ENCODE results near the gene JAG1.

The JAG1 gene

GRCh38 chr20:10641893-10642292, 31.9 kb downstream of the JAG1 start:
- no peak for DNase-seq (ENCODE audit: extremely low spot score, insufficient read length, low read depth)

GRCh38 chr20:10641467-10641866, 32.3 kb downstream of the JAG1 start:
- no peak for FAIRE-seq
- DNase-seq (ENCODE audit: extremely low spot score, insufficient read length, low read depth): no peak

More at GRCh38 chr20:10641893-10642292, 31.9 kb downstream of the JAG1 start:
- FAIRE-seq: no peak

- FAIRE-seq (no peak), DNase-seq (ENCODE audit: extremely low spot score, insufficient read length, low read depth) (no peak)
Observed at GRCh38 chr20:10640897-10641296, 32.9 kb downstream of the JAG1 start.

GRCh38 chr20:10639737-10640556, 33.9 kb downstream of the JAG1 start:
- DNase-seq (ENCODE audit: extremely low spot score, insufficient read length, low read depth) (no peak), FAIRE-seq (no peak)

GRCh38 chr20:10639077-10639736, 34.6 kb downstream of the JAG1 start:
- FAIRE-seq: no peak
- DNase-seq (ENCODE audit: extremely low spot score, insufficient read length, low read depth): no peak

- FAIRE-seq (no peak), DNase-seq (ENCODE audit: extremely low spot score, insufficient read length, low read depth) (no peak)
Observed at GRCh38 chr20:10637563-10637962, 36.2 kb downstream of the JAG1 start.

- FAIRE-seq (no peak), DNase-seq (ENCODE audit: extremely low spot score, insufficient read length, low read depth) (no peak)
Observed at GRCh38 chr20:10637031-10637559, 36.7 kb downstream of the JAG1 start.

- DNase-seq (ENCODE audit: extremely low spot score, insufficient read length, low read depth) (no peak), FAIRE-seq (no peak)
Observed at GRCh38 chr20:10636326-10636818, 37.4 kb downstream of the JAG1 start.

- FAIRE-seq: no peak
- DNase-seq (ENCODE audit: extremely low spot score, insufficient read length, low read depth): no peak
Observed at GRCh38 chr20:10635476-10636208, 38.2 kb downstream of the JAG1 start.

GRCh38 chr20:10634683-10635411, 39.0 kb downstream of the JAG1 start:
- FAIRE-seq (no peak), DNase-seq (ENCODE audit: extremely low spot score, insufficient read length, low read depth) (no peak)

- FAIRE-seq (no peak), DNase-seq (ENCODE audit: extremely low spot score, insufficient read length, low read depth) (no peak)
Observed at GRCh38 chr20:10634211-10634610, 39.6 kb downstream of the JAG1 start.

GRCh38 chr20:10633718-10634117, 40.1 kb downstream of the JAG1 start:
- DNase-seq (ENCODE audit: extremely low spot score, insufficient read length, low read depth) (no peak), FAIRE-seq (no peak)

- no peak for FAIRE-seq
- no peak for DNase-seq (ENCODE audit: extremely low spot score, insufficient read length, low read depth)
Observed at GRCh38 chr20:10632721-10633509, 40.9 kb downstream of the JAG1 start.

GRCh38 chr20:10631126-10631525, 42.7 kb downstream of the JAG1 start:
- FAIRE-seq (no peak), DNase-seq (ENCODE audit: extremely low spot score, insufficient read length, low read depth) (no peak)

- FAIRE-seq: no peak
- DNase-seq (ENCODE audit: extremely low spot score, insufficient read length, low read depth): no peak
Observed at GRCh38 chr20:10629946-10630650, 43.7 kb downstream of the JAG1 start.

- DNase-seq (ENCODE audit: extremely low spot score, insufficient read length, low read depth) (no peak), FAIRE-seq (no peak)
Observed at GRCh38 chr20:10626896-10627295, 46.9 kb downstream of the JAG1 start.

- FAIRE-seq (no peak), DNase-seq (ENCODE audit: extremely low spot score, insufficient read length, low read depth) (no peak)
Observed at GRCh38 chr20:10625641-10626040, 48.2 kb downstream of the JAG1 start.

- FAIRE-seq (no peak), DNase-seq (ENCODE audit: extremely low spot score, insufficient read length, low read depth) (no peak)
Observed at GRCh38 chr20:10622657-10623418, 51.0 kb downstream of the JAG1 start.
